GDM1 (cell line): ENCODE data around the gene CEACAM8.
"Not testable (repeated sequence)": the region's sequence is repeated elsewhere in the genome, so short reads cannot be mapped to it uniquely, and the experiment has no call there.

Experiments
- DNase-seq: peaks from one replicate; lab custom pipeline; 2025; lab: John Stamatoyannopoulos, UW

Gene CEACAM8

DNA sequence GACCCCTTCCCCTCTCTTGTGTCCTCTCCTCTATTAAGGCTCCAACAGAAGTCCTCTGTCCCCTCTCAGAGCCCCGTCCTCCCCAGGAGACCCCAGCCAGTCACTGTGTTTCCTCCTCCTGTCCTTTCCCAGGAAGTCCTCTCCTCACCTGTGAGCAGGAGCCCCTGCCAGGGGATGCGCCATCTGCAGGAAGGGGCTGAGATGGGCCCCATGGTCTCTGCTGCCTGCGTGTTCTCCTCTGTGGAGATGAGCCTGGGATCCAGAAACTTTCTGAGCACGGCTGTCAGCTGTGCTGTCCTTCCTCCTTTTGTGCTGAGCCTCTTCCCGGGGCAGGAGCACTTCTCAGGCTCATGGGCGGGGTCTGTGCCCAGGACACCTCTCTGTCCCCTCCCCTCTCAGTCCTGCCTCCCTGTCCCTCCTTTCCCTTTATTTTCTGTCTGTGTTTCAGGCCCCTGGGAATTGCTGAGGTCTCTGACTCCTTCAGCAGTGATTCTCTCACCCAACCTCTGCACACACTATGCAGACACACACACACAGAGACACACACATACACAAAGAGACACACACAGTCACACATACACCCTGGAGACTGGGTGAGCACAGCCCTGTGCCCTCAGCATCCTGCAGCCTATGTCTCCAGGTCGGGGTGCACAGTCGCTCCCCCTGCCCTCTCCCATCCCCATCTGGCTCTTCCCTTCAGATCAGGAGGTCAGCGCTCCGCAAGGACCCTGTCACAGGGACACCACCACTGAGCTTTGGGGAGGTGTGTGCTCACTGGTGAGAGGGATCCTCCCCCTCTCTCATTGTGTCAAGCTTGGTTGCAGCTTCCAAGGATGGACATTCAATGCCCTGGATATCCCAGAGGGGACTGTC lies at the start of gene CEACAM8:
CEACAM8 (minus strand) TSS at position 308 of the 873 bp plus-strand sequence; CDS start at position 212, 96 bp downstream.
- no peak for DNase-seq

DNA sequence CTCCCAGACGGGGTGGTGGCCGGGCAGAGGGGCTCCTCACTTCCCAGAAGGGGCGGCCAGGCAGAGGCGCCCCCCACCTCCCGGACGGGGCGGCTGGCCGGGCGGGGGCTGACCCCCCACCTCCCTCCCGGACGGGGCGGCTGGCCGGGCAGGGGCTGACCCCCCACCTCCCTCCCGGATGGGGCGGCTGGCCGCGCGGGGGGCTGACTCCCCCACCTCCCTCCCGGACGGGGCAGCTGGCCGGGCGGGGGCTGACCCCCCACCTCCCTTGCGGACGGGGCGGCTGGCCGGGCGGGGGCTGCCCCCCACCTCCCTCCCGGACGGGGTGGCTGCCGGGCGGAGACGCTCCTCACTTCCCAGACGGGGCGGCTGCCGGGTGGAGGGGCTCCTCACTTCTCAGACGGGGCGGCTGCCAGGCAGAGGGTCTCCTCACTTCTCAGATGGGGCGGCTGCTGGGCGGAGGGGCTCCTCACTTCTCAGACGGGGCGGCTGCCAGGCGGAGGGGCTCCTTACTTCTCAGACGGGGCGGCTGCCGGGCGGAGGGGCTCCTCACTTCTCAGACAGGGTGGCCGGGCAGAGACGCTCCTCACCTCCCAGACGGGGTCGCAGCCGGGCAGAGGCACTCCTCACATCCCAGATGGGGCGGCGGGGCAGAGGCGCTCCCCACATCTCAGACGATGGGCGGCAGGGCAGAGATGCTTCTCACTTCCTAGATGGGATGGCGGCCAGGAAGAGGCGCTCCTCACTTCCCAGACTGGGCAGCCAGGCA lies 44.8 kb upstream of the CEACAM8 start:
- not testable (repeated sequence) for DNase-seq

DNA sequence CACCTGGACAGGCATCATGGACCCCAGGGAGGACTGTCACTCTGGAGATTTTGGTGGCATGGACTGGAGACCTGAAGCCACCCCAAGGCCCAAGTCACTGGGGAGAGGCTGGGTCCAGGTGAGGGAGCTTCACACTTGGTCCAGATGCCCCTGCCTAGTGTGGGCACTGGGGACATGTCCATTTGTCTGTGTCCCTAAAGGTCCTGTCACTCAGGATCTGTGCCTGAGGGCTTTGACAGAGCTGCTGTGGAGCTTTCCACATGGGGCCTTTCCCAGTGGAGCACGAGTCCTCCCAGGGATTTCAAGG lies 40.5 kb upstream of the CEACAM8 start:
- DNase-seq, result no peak

DNA sequence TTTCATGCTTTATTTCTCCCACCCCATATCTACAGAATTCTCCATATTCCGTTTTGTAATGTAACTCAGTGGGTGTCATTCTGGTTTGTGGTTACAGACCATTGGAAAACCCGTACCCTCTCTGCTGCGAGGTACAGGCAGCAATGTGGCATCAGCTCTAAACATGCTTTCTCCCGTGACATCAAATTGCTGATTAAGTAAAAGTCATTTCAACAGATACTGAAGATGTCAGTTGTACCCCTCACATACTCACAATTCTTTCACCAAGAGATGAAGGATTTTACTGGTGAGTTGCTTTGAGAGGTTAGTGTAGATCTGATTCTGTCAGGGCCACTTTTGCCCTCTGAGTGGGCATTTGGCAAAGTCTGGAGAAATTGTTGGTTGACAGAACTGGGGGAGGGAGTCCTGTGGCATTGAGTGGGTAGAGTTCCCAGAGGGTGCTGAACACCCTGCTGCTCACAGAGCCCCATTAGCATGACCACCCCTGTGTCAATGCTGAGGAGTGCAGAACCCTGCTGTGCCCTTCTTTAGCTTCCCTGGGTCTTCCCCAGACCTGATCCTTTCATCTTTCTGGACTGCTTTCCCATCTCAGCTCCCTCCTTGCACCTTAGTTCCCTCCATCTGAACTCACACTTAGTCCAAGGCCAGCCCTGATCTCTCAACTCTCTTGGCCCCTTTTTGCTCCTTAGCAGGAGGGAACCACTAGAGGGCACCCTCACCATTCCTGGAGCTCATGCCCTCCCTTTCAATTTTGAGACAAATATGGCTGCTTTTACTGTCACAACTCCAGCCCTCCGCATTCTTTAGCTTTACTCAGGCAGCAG lies 39.9 kb upstream of the CEACAM8 start:
- peak; percentile 24 for DNase-seq

DNA sequence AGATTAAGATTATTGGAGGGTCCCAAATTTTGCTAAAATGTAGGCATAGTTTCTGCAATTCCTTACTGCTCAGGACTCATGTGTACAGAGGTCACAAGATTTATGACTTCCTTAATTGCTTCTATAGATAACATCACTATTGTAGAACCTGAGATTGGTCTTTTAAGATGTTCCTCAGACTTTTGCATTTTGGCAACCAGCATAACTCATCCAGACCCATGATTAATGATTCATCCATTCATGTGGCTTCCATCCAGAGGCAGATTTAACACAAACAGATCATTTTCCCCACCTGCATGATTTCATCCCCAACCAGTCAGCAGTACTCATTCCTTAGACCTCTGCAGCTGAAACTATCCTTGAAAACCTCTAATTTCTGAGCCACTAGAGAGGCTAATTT lies 34.5 kb upstream of the CEACAM8 start:
- no peak for DNase-seq

DNA sequence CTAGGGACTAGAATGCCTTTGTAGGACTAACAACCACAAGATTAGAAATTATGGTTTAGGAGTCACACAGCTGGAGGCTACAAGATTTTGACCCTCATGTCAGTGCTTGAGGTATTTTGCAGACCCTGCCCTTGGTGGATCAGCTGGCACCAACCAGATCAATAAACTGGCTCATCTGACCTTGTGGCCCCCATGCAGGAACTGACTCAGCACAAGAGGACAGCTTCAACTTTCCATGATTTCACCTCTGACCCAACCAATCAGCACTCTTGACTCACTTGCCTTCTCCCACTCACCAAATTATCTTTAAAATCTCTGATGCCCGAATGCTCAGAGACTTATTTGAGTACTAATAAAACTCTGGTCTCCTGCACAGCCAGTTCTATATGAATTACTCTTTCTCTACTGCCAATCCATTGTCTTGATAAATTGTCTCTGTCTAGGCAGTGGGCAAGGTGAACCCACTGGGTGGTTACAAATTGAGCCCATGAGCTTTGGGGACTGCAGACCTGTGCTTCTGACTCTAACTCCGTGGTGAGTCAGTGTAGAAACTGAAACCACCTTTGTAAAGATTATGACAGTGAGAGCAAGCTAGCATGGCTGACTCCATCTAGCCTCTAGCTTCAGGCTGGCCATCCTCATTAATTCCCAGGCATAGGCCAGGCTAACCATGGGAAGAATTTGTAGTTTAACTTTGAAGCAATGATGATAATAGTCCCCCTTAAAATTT lies 33.9 kb upstream of the CEACAM8 start:
- no peak for DNase-seq

DNA sequence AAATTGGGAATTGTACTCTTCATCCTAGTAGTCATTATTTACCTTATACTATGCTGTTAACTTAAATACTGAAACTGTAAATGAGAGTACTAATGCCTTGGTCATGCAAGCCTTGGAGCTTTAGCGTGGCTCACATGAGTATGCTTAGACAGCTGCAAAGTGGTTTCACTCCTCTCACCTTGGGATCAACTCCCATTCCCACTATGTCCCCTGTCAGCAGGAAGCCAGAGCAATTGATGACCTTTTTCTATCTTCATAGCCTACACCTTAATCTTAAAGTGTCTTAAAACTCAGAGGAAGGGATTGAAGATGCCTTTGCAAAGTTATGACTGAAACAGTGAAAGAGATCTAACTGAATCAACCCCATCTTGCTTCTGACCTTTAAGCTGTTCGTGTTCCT lies 33.2 kb upstream of the CEACAM8 start:
- no peak for DNase-seq

DNA sequence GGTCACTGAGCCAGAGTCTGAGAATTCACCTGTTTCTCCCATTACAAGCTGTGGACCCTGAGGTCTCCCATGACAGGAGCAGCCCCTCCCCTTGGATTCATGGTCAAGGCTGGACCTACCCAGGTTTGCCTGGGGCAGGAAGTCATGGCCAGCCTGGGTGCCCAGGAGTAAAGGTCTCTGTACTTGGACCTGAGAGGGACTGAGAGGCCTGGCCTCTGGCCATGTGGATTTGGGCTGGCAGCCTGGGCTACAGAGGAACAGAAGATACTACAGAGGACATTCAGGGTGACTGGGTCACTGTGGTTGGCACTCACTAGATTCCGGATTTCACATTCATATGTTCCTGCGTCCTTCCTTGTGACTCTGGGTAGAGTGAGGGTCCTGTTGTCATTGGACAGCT lies 31.5 kb upstream of the CEACAM8 start:
- no peak for DNase-seq

DNA sequence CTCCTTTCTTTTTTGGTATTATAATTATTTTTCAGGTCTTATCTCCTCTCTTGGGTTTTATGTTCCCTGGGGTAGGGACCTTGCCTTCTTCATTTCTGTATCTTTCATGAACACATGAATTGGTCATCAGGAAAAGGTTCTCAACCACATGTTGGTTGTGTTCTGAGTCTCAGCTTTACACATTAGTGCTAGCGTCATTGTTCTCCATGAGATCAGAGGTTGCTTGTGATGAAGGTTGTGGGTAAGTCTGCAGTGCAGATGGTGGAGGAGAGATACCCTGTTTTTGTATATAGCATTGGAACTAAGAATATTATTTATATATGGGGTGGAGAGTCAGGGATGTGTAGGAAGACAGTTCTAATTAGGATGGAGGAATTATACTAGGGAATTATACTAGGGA lies 24.5 kb upstream of the CEACAM8 start:
- DNase-seq, result no peak

DNA sequence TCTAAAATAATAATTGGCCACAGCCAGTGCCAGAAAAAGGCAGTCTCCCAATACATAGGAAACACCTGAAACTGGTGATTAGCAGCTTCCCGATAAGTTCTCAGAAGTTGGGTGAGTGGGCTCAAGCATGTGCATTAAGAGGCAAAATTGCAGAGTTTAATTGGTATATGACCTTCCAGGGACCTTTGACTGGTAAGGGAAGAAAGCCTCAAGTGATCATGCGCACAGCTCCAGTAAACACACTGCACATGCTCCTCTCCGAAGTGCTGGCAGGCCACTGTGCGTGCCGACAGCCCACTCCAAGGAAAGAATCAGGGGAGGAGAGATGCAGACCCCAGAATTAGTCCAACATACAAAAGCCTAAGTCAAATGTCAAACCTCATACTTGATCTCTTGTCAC lies 18.9 kb upstream of the CEACAM8 start:
- no peak for DNase-seq

DNA sequence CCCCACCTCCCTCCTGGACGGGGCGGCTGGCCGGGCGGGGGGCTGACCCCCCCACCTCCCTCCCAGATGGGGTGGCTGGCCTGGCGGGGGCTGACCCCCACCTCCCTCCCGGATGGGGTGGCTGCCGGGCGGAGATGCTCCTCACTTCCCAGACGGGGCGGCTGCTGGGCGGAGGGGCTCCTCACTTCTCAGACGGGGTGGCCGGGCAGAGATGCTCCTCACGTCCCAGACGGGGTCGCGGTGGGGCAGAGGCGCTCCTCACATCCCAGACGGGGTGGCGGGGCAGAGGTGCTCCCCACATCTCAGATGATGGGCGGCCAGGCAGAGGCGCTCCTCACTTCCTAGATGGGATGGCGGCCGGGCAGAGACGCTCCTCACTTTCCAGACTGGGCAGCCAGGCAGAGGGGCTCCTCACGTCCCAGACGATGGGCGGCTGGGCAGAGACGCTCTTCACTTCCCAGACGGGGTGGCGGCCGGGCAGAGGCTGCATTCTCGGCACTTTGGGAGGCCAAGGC lies 15.7 kb upstream of the CEACAM8 start:
- not testable (repeated sequence) for DNase-seq

DNA sequence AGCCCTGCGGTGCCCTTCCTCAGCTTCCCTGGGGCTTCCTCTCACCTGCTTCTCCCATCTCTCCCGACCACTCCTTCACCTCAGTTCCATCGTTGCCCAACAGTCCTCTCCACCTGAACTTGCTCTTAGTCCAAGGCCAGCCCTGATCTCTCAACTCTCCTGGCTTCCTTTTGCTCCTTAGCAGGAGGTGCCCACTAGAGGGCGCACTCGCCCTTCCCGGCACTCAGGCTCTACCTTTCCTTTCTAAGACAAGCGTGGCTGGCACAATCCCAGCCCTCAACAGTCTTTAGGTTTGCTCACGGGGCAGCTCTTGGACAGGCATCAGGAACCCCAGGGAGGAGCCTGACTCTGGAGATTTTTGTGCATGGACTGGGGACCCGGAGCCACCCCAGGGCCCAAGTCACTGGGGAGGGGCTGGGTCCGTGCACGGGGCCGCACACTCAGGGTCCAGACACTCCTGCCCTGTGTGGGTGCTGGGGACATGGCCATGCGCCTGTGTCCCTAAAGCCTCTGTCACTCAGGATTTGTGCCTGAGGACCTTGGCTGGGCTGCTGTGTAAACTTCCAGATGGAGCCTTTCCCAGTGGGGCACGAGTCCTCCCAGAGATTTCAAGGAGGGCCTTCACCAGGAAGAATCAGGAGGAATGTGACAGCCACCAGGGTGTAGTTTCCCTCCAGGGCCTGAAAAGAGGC lies 12.1 kb upstream of the CEACAM8 start:
- DNase-seq, result peak; percentile 15

DNA sequence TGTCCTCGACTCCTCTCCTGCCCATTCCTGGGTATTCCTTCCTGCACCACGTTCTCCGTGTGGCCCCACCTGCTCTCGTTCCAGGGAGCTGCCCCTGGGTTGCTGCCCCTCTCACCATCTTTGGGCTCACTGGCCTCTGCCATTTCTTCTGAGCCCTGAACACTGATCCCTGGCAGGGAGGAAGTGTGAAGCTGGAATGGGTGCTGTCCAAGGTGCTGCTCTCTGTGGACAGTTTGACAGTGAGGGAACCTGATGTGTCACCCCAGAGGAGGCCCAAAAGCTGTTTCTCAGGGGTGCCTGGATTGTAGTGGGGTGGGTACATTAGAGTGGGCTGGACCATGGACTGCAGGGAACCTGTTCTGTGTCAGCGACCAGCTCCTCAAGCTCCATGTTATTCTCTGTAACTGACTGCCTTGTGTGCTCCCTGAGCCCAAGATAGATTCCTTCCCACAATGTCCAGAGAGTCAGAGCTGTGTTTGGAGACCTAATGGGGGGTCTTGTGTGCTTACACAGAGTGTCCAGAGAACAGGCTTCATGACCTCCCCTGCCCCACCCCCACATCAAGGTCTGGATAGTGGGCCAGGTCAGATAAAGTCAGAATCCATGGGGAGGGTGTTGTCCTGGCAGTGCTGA lies 7.2 kb upstream of the CEACAM8 start:
- peak; percentile 27 for DNase-seq

DNA sequence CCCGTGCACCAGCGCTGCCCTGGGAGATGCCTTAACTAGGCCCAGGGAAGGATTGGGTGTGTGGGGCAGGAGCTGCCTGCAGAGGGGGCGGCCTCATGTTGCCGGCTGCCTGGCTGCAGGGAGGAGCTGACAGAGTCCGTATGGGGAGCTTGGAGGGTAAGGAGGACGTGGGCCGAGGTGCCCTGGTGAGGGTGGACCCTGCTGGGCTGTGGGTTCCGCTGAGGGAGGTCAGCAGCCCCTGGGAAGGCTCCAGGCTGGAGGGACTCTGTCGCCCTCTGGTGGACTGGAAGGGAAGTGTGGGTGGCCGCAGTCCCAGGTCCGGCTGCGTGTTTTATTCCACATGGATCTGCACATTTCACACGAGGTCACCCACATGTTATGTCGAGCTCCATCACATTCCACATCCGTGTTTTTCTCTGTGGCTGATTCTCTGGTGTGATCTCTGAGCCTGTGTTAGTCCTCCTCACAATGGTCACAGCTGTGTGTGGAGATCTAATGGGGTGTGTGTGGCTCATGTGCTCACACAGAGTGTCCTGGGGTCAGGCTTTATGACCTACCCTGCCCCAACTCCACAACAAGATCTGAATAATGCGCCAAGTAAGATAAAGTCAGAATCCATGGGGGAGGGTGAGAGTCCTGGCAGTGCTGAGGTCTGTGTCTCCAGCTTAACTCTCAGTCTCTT lies 1.8 kb upstream of the CEACAM8 start:
- no peak for DNase-seq

DNA sequence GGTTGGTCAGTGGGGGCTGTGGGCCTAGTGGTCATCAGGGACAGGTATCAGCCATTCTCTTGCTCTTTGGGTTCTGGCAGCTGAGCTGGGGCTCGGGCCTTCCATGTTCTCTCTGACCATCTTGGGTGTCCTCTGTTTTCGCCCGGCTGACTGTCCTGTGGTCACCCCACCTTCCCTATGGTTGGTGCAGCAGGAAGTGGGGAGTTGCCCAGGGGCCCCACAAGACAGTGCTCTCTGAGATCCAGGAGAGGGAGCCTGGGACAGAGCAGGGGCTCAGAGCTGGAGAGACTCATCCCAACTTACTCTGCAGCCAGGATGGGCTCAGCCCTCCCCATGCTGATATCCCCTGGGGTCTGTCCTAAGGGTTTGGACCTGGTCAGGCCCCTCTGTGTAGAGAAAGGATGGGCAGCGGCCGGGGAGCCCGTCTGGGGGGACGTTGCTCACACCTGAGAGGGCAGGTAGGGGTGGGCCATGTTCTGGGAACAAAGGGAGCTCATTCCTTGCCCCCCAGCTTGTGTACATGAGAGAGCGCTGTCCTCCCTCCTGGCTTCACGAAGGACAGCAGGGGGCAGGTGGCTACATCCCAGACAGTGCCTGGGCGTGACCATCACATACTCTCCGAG lies 937 bp upstream of the CEACAM8 start:
- no peak for DNase-seq

DNA sequence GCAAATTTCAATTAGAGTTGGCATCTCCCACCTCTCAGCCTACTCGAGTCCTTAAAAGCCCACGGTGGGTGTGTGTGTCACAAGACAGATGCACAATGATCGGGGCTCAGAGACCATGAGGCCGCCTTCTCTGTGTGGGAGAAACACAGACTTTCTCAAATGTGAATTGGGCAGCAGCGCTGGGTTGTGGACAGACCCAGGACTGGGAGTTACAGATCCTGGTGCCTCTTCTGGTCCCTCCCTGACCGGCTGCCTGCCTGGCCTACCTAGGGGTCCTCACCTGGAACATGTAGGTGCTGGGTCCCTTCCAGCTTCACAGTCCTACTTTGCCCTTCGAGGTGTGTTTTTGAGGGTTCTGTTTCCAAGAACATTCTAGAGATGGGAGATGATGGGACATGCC lies 4.9 kb downstream of the CEACAM8 start:
- DNase-seq, result no peak

DNA sequence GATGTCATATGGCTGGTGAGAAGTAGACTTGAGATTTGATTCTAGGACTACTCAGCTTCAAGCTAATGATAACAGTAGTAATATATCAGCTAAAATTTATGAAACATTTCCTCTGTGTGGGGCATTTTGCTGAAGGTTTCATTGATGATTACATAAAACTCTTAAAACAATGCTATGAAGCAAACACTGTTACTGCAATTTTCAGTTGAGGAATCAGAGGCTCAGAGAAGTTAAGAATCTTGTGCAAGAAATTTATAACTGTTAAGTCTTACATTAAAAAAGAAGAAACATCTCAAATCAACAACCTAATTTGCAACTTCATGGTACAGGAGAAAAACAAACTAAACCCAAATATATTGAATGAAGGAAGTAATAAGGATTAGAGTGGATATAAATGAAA lies 10.3 kb downstream of the CEACAM8 start:
- DNase-seq, result no peak

DNA sequence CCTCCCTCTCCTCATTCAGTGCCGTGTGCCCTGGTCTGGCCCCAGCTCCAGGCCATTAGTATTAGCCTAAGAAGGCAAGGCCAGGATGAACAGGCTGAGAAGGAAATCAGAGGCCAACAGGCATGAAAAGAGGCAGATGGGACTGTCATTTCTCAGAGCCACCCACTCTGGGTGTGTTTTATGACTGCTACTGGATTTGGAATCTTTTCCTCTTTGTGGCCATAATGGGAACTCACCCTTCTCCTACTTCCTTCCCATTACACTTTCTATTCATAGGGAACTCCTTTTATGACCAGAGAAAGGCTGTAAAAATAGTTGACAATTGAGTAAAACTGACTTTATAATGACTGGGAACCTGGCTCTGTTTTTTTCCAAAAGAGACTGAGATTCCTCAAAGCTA lies 17.7 kb downstream of the CEACAM8 start:
- DNase-seq, result no peak

DNA sequence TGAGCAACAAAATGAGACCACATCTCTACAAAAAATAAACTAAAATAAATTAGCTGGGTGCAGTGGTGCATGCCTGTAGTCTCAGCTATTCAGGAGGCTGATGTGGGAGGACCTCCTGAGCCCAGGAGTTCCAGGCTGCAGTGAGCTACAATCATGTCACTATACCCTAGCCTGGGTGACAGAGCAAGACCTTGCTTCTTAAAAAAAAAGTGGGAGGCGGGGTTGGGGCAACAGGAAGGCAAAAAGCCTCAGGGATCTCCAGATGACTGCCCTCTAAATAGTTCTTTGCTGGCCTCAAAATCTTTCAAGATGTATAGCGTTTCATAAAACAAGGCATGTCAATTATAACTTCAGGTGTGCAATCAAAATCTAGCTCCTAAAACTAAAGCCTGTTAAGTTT lies 18.5 kb downstream of the CEACAM8 start:
- no peak for DNase-seq

DNA sequence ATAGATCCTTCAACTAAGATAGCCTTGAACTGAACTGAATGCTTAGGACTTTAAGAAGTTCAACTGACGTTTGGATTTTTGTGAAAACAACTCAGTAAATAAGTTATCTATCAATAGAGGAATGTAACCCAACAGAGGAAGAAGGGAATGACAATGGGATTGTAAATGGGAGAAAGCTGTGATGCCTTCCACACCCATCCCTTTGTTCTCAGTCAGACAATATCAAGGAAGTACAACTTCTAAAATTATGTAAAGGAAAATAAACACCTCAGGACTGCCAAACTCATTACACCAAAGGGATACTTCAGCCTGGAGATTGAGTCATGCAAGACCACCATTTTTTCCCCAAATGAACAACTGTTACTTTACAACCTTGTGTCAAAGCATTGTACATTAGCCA lies 21.1 kb downstream of the CEACAM8 start:
- no peak for DNase-seq
